Astrocyte of the spinal cord (primary cell): ENCODE data around the gene EDNRB.

Experiments
- DNase-seq: peaks from one replicate; pipeline ENCODE4 v3.0.0; 2011; ENCODE audit warnings: low read depth, low spot score
- H3K4me3 ChIP-seq: 2 replicates; pipeline ENCODE4 v1.5.1; 2011; ENCODE audit warnings: low read depth, mild to moderate bottlenecking, low read length, moderate library complexity
- CTCF ChIP-seq: IDR thresholded peaks from 2 replicates; pipeline ENCODE4 v1.5.1; 2012; ENCODE audit warnings: low read depth, mild to moderate bottlenecking, low read length, inconsistent platforms
- in situ Hi-C: cut with HindIII; loops from 2 replicates; pipeline ENCODE4 v1.10.0; 2017; ENCODE audit warnings: low sequenced_read_pairs

Gene EDNRB

GRCh38 chr13:77903435-77903834 is 15.2 kb downstream of the EDNRB start:
- no peak for TF ChIP-seq CTCF
- DNase-seq: no peak
- in situ Hi-C loops: no loop called here
- no peak overlapping the region for H3K4me3 ChIP-seq

GRCh38 chr13:77902319-77902963 is 16.2 kb downstream of the EDNRB start:
- in situ Hi-C loops: no loop called here
- no peak for TF ChIP-seq CTCF
- no peak overlapping the region for H3K4me3 ChIP-seq
- DNase-seq: no peak

- in situ Hi-C loops: no loop called here
- H3K4me3 ChIP-seq: no peak overlapping the region
- no peak for TF ChIP-seq CTCF
- no peak for DNase-seq
Observed at GRCh38 chr13:77898097-77898496, 20.5 kb downstream of the EDNRB start.

DNA sequence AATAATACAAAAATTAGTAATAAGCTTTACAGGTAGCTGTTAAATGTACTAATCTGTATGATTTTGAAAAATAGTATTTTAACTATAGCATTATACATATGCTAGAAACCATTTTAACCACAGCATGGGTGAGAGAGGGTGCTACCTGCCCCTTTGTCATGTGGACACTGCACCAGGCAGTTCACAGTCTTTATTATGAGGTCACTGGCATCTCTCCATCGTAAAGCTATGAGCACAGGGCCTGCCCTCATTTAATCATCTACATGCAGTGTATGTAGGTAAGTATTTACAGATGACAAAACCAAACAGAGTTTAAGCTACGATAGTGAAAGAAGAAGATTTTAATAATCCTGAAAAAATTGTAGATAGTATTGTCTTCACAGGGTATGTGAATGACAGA is 21.7 kb downstream of the EDNRB start:
- no peak overlapping the region for H3K4me3 ChIP-seq
- peak; percentile 11 for DNase-seq
- in situ Hi-C loops: no loop called here
- no peak for TF ChIP-seq CTCF

- in situ Hi-C loops: no loop called here
- no peak overlapping the region for H3K4me3 ChIP-seq
- peak; percentile 51 for DNase-seq
- TF ChIP-seq CTCF: no peak
Observed at GRCh38 chr13:77896536-77896935, 22.1 kb downstream of the EDNRB start.

DNA sequence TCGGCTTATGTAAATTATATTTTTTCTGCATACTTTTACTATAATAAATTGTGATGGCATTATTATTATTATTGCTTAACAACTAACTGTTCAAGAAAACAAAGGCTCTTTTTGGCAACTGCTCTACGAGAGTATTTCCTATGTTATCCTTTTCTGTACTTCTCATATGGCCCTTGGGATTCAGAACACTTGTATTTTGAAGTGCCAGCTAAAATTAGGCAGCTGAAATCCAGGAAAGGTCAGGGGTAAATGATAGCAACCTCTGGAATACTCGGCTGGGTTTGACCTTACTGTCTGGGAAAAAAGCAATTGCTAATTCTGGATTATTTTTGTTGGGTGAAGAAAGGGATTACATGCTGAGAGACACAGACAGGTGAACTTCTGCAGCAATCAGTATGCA is 23.9 kb downstream of the EDNRB start:
- in situ Hi-C loops: no loop called here
- DNase-seq: no peak
- H3K4me3 ChIP-seq: no peak overlapping the region
- TF ChIP-seq CTCF: no peak
